ENCODE data around the gene SCYL1.

The SCYL1 gene

DNA sequence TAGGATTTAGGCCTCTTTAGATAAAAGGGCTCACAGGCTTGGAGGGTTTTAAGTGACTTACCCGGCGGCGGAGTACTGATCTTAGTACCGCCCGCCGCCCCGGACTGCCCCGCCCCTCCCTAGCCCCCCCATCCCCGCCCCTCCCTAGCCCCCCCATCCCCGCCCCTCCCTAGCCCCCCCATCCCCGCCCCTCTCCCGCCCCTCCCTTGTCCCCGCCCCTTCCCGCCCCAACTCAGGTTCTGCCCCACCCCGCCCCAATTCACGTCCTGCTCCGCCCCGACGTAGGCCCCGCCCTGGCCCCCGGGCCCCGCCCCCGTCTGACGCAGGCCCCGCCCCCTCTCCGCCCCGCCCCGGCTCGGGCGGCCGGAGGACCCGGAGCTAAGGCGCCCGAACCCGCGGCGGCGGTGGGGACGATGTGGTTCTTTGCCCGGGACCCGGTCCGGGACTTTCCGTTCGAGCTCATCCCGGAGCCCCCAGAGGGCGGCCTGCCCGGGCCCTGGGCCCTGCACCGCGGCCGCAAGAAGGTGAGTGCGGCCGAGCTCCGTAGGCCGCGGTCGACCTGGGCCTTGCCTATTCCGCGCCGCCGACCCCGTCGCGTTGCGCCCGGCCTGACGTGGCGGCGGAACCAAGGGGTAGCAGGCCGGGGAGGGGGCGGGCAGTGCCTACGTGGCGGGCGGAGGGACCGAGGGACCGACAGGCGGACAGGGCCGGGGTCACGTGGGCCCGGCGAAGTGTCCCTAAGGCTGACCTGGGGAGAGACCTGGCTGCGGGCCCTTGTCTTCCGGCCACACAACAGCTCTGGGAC lies at the start of gene SCYL1:
TSS of gene SCYL1 (plus strand) at position 343 of the 805 bp plus-strand sequence. CDS start at position 414, 71 bp downstream.
- DNase-seq (ENCODE audit: low read depth in 2 of 2) = peak; percentile 65 to 73

GRCh38 chr11:65476632-65477148 lies 48.2 kb upstream of the SCYL1 start:
- DNase-seq (ENCODE audit: low read depth in 2 of 2) = no peak

DNA sequence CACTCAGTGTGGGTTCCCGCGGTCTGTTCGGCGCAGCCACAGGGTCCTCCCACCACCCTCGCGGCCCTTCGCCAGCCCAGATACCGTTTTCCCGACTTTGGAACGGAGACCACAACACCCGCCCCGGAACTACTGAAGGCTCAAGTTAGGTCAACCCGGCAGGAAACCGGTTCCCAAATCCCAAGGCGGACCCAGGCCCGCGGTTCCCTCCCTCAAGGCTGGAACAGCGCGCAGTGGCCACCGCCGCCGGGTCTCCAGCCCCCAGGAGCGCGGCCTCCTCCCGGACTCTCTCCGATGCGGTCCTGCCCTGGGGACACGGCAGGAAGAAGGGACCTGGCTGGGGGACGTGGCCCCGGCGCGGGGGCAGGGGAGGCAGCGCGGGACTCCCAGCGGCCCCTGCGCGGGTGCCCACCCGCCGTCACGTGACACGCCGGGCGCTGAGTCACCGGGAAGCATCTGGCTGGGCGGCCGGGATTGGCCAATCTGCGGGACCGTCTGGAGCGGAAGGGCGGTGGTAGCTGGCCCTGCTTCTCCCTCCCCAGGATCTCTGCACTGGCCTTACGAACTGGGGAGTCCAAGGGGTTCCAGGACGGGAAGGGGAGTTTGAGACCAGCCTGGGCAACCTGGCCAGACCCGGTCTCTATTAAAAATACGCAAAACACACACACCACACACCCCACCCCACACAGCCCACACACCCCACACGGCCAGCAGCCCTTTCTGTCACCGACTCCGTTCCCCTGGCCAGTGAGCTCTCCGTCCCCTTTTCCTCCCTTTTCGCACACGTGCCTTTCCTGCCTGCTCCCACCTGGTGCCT lies 47.5 kb upstream of the SCYL1 start:
- DNase-seq (ENCODE audit: low read depth in 2 of 2) = peak; percentile 86 to 92

- DNase-seq (ENCODE audit: low read depth in 2 of 2) = no peak
Measured at GRCh38 chr11:65478388-65479183, 46.3 kb upstream of the SCYL1 start.

DNA sequence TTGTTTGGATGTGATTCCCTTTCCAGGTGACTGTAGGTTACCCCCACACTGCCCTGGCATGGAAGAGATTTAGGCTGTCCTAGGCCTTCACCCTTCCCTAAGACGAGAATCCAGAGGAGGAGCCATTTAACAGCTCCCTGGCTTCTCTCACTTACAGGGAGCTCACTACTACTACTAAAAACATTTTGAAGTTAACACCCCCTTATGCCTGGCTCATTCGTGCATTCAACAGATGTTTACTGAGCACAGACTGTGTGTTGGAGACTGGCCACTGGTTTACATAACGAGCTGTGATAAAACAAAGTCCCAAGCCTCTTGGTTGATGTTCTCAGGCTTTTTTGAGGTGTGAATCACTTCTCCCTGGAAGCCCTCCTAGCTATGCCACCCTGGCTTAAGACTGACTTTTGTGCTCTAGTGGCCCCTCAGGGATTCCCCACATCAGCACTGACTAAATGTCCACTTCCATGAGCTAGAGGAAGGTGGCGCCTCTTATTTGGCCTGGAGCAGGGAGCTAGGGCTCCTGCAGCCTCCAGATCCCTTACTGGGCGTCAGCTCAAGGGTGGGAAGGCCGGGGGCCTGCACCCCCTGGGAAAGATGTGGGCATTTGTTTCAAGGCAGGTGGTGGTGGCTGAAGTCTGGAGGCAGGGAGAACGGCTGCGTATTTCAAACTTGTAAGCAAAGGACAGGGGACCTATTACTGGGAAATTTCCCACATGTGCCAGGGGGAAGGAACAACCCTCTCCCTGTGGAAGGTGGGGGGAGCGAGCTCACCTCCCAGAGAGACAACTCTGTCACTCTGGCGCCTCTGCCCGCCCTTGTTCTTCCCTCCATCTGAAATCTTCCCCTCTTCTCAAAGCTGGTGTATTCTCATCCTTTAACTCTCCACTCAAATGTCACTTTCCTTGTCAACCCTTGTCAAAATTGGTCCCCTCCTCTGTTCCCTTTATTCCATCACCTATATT lies 45.4 kb upstream of the SCYL1 start:
- no peak for DNase-seq (ENCODE audit: low read depth in 2 of 2)

- DNase-seq (ENCODE audit: low read depth in 2 of 2) = no peak
Measured at GRCh38 chr11:65482306-65482850, 42.5 kb upstream of the SCYL1 start.

- DNase-seq (ENCODE audit: low read depth in 2 of 2) = no peak
Measured at GRCh38 chr11:65485920-65486219, 39.0 kb upstream of the SCYL1 start.

GRCh38 chr11:65486570-65487466 lies 38.1 kb upstream of the SCYL1 start:
- DNase-seq (ENCODE audit: low read depth in 2 of 2) = no peak

DNA sequence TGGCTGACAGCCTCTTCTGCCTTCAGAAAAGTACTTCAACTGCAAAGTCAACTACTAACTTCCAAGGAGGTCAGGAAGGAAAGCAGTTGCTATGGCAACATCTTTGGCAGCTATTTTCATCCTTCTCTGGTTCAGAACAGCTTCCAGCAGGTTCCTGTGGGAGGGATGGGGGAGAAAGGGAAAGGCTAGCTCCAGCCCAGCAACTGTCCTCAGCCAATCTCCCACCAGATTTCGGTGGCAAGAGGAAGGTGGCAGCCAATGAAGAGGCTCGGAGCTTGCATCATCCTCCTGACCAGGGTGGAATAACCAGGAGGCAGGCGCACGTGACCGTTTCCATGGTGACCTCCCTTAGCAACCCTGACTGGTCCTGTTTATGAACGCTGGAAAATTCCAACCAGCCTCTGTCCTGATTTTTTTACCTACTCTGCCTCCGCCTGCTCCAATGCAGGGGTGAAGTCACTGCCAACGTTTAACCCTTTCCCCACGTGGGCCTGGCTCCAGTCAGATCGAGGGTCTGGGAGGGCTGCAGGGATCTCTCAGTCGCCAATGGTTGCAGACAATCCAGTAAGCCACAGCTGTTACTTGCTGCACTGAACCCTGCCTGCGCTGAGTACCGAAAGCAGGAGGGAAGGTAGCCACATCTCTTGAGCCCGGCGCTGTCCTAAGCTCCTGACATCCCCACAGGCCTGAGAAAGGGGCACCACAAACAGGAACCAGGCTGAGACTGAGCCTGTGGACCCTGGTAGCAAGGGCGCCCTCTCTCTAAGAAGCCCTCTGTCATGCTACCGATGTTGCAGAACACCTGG lies 37.2 kb upstream of the SCYL1 start:
- DNase-seq (ENCODE audit: low read depth in 2 of 2) = no peak

DNA sequence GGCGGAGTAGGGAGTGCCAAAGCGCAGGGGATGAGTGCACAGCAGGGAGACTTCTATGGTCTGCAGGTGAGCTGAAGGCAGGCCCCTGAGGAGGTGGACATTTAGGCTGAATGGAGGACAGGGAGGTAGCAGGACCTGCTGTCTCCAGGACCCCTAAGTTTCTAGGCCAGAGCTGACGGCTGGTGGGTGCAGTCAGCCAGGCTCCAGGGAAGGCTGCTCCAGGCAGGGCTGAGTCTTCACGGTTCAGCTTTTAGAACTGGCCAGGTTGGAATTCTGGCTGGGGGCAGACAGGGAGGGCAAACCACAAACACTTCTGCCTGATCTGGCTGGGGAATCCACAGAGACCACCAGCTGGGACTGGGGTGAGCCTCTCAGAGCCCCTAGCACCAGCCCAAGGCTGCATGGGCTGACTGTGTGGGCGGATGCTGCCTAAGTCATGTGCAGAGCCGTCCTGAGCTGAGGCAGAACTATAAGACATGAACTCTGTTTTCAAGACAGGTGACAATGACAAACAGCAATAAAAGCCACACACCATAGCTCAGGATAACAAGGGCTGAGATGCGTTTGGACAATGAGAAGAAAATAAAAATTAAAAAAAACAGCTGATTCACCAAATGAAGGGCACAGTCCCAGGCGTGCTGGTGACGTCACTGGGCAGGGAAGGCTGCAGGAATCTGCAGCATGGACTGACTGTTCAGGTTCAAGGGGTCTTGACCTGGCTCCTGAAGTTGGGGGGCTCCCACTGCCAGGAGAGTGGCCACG lies 36.4 kb upstream of the SCYL1 start:
- DNase-seq (ENCODE audit: low read depth in 2 of 2) = no peak

- no peak for DNase-seq (ENCODE audit: low read depth in 2 of 2)
Measured at GRCh38 chr11:65489035-65489705, 35.7 kb upstream of the SCYL1 start.

DNA sequence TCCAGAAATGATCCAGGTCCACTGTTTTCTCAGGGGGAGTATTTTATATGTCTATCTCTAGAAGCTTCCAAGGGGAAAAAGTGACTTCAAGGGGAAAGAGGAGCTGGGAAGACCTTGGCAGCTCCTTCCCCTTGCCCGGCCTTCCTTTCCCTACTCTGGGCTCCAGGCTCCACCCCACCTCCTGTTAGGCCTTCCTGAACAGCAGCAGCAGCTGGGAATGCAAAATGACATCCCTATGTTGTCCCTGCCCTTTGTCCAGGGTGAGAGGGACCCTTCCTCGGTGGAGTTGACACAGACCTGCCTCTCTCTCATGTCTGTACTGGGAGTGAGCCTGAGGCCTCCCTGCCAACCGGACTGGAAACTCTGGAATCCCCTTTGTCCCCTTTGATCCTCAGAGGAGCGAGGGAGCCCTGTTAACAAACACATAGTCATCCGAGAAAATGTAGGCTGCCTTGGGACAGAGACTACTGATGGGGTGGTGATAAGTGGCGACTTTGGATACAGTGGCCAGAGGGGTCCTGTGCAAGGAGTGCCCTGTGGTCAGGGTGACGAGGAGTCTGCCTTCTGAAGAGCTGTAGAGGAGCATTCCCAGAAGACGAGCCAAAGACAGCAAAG lies 35.1 kb upstream of the SCYL1 start:
- DNase-seq (ENCODE audit: low read depth in 2 of 2) = no peak

DNA sequence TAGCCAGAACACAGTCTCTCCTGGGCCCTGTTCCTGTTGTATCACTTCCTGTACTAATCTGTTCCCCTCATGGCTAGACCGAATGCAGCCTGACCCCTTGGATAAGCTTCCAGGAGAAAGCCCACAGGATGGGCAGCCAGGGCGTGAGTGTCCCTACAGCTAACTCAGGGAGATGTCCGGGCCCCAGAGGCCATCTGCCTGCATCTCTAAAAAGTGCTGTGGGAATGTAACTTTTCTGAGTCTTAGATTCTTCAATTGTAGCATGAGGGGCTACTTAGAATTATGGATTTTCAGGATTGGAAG lies 33.8 kb upstream of the SCYL1 start:
- DNase-seq (ENCODE audit: low read depth in 2 of 2) = no peak

GRCh38 chr11:65491614-65492386 lies 33.1 kb upstream of the SCYL1 start:
- DNase-seq (ENCODE audit: low read depth in 2 of 2) = no peak

GRCh38 chr11:65492387-65492636 lies 32.6 kb upstream of the SCYL1 start:
- DNase-seq (ENCODE audit: low read depth in 2 of 2) = no peak

DNA sequence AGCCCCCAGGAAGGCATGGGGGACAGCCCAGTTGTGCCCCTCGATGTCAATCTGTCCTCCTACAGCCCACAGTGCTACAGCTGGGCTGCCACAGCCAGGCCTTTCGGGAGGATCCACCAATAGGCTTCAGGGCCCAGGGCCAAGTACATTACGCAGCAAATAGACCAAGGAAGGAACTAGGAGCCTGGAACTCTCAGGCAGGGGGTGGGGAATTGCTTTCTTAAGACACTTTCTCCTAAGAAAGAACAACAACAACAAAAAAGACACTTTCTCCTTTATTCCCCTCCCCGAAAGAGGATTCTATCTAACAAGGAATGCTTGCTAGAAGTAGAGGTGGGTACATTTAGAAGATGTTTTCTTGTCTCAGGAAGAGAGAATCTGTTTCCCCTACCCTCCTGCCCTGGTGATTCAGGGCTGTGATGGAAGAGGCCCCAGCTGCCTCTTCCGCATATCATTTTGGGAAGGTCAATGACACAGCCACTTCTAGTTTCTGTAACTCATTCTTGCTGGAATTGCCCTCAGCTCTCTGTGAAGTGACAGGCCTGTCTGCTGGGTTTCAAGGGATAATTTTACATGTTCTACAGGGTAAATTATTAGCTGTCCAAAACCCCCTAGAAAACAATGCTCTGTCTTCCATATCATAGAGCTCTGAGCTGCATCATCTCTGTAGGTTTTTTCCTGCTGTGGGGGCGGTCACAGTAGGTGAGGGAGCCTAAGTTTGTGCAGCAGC lies 32.1 kb upstream of the SCYL1 start:
- DNase-seq (ENCODE audit: low read depth in 2 of 2) = no peak

Measured in stimulated activated CD4-positive, alpha-beta T cell treated with anti-CD3 and anti-CD28 coated beads, Interleukin-12 subunit alpha, Interleukin-12 subunit beta, amount 100 ng/mL, for 24 hours (primary cell).